HepG2 (cell line): Measurements from ENCODE around the gene HIF1AN. TPM values are rescaled to one million over a fixed set of nuclear protein-coding genes. Genes with fewer than 3 reads are reported as not detected.
A peak's percentile ranks its signal among the peaks of the same experiment; 100 is the strongest.

Experiments
- CBX2 ChIP-seq, 2 experiments: fragments of 200-600 bp in 1 of 2; sonication (generic); formaldehyde crosslinking in 1 of 2; IDR thresholded peaks; 2 replicates each; pipeline versions ENCODE4 v1.7.0 to v1.8.1; 2018 to 2022; ENCODE audit warnings: low read depth in 2 of 2, low read length in 1 of 2, mild to moderate bottlenecking in 1 of 2, missing genetic modification reagents in 1 of 2
- CBX5 ChIP-seq: sonication (generic); formaldehyde crosslinking; IDR thresholded peaks from 2 replicates; pipeline ENCODE4 v1.4.0; 2020; ENCODE audit warnings: missing genetic modification reagents, borderline replicate concordance
- CREB3 ChIP-seq: sonication (generic); formaldehyde crosslinking; IDR thresholded peaks from 2 replicates; pipeline ENCODE4 v1.5.0; 2020; ENCODE audit warnings: missing genetic modification reagents
- KLF15 ChIP-seq: sonication (generic); formaldehyde crosslinking; IDR thresholded peaks from 2 replicates; pipeline ENCODE4 v1.8.1; 2023; ENCODE audit warnings: borderline replicate concordance, mild to moderate bottlenecking, inconsistent platforms, missing genetic modification reagents, mixed read lengths
- NCOA2 ChIP-seq: sonication (generic); formaldehyde crosslinking; IDR thresholded peaks from 2 replicates; pipeline ENCODE4 v1.8.0; 2022; ENCODE audit warnings: inconsistent platforms
- XRCC5 ChIP-seq: fragments of 200-400 bp; formaldehyde crosslinking; optimal IDR thresholded peaks from 2 replicates; pipeline ENCODE3; 2017; ENCODE audit warnings: mild to moderate bottlenecking, low read length
- ZFY ChIP-seq: sonication (generic); formaldehyde crosslinking; IDR thresholded peaks from 2 replicates; pipeline ENCODE4 v1.4.0; 2020; ENCODE audit warnings: missing genetic modification reagents
- ZNF326 ChIP-seq: sonication (generic); formaldehyde crosslinking; IDR thresholded peaks from 2 replicates; pipeline ENCODE4 v1.4.0; 2020; ENCODE audit warnings: missing genetic modification reagents, borderline replicate concordance
- ZNF460 ChIP-seq: sonication (generic); formaldehyde crosslinking; IDR thresholded peaks from 2 replicates; pipeline ENCODE4 v1.5.1; 2020; ENCODE audit warnings: missing genetic modification reagents, mild to moderate bottlenecking, borderline replicate concordance
- ZNF564 ChIP-seq: sonication (generic); formaldehyde crosslinking; IDR thresholded peaks from 2 replicates; pipeline ENCODE4 v1.8.1; 2023; ENCODE audit warnings: mild to moderate bottlenecking, missing genetic modification reagents
- ZNF577 ChIP-seq: sonication (generic); formaldehyde crosslinking; IDR thresholded peaks from 2 replicates; pipeline ENCODE4 v1.4.0; 2020; ENCODE audit warnings: mild to moderate bottlenecking, low read depth, missing genetic modification reagents, borderline replicate concordance
- ZNF768 ChIP-seq: sonication (generic); formaldehyde crosslinking; IDR thresholded peaks from 2 replicates; pipeline ENCODE4 v1.4.0; 2020; ENCODE audit warnings: missing genetic modification reagents
- polyA plus RNA-seq, 8 experiments: library from polyadenylated mRNA; depleted of rRNA in 3 of 8; stranded (reverse) in 7 of 8; unstranded in 1 of 8; fragments of >200 nt; fragmentation: Illumina TruSeq in 4 of 8; extraction: Trizol in 4 of 8; gene quantifications; 2 replicates each; pipeline versions ENCODE4 v1.2.1 to v1.2.3, GENCODE V29; 2011 to 2016; ENCODE audit warnings: low read depth in 4 of 8, missing spikeins in 1 of 8, mixed read lengths in 1 of 8; ENCODE audit not compliant: insufficient read depth in 1 of 8
- total RNA-seq, 5 experiments: library from RNA; depleted of rRNA; stranded (reverse); fragments of >200 nt; fragmentation: Illumina TruSeq; extraction: Trizol; gene quantifications; 2 replicates each; pipeline ENCODE4 v1.2.3, GENCODE V29; 2016; ENCODE audit warnings: low read depth in 1 of 5
- TF ChIP-seq, protein P1 (sequence below): sonication (generic); formaldehyde crosslinking; IDR thresholded peaks from 2 replicates; pipeline ENCODE4 v1.4.0; 2020; ENCODE audit warnings: mild to moderate bottlenecking, missing genetic modification reagents
- TF ChIP-seq, protein P2 (sequence below), 2 experiments: sonication (generic) in 1 of 2; formaldehyde crosslinking in 1 of 2; IDR thresholded peaks; 2 replicates each; pipeline versions ENCODE4 v1.4.0 to v1.6.1; 2018 to 2020; ENCODE audit warnings: missing genetic modification reagents in 2 of 2, borderline replicate concordance in 1 of 2, low read depth in 1 of 2, mild to moderate bottlenecking in 1 of 2, missing biosample characterization in 1 of 2
- TF ChIP-seq, protein P3 (sequence below): IDR thresholded peaks from 2 replicates; pipeline ENCODE4 v1.4.0; 2020; ENCODE audit warnings: mild to moderate bottlenecking, missing genetic modification reagents

Gene HIF1AN
- total and polyA plus RNA-seq, 2 of the 13 experiments (the other 11 are each of a cell fraction or from before 2014, with no cell fraction given) = 8.6 to 10.7 TPM

GRCh38 chr10:100562008-100562672 lies 26.4 kb downstream of the HIF1AN start (continued):
- TF ChIP-seq CREB3 (CRISPR knock-in tag) = no peak
- peak; percentile 43; the same call in 1 of the 2 replicates for TF ChIP-seq ZNF768 (CRISPR knock-in tag)
- TF ChIP-seq KLF15 (CRISPR knock-in tag) = no peak
- no peak for TF ChIP-seq ZNF577 (CRISPR knock-in tag)
- TF ChIP-seq CBX5 (CRISPR knock-in tag) = no peak
- TF ChIP-seq, protein P1, sequence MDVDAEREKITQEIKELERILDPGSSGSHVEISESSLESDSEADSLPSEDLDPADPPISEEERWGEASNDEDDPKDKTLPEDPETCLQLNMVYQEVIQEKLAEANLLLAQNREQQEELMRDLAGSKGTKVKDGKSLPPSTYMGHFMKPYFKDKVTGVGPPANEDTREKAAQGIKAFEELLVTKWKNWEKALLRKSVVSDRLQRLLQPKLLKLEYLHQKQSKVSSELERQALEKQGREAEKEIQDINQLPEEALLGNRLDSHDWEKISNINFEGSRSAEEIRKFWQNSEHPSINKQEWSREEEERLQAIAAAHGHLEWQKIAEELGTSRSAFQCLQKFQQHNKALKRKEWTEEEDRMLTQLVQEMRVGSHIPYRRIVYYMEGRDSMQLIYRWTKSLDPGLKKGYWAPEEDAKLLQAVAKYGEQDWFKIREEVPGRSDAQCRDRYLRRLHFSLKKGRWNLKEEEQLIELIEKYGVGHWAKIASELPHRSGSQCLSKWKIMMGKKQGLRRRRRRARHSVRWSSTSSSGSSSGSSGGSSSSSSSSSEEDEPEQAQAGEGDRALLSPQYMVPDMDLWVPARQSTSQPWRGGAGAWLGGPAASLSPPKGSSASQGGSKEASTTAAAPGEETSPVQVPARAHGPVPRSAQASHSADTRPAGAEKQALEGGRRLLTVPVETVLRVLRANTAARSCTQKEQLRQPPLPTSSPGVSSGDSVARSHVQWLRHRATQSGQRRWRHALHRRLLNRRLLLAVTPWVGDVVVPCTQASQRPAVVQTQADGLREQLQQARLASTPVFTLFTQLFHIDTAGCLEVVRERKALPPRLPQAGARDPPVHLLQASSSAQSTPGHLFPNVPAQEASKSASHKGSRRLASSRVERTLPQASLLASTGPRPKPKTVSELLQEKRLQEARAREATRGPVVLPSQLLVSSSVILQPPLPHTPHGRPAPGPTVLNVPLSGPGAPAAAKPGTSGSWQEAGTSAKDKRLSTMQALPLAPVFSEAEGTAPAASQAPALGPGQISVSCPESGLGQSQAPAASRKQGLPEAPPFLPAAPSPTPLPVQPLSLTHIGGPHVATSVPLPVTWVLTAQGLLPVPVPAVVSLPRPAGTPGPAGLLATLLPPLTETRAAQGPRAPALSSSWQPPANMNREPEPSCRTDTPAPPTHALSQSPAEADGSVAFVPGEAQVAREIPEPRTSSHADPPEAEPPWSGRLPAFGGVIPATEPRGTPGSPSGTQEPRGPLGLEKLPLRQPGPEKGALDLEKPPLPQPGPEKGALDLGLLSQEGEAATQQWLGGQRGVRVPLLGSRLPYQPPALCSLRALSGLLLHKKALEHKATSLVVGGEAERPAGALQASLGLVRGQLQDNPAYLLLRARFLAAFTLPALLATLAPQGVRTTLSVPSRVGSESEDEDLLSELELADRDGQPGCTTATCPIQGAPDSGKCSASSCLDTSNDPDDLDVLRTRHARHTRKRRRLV = no peak
- peak; percentile 73 for TF ChIP-seq XRCC5
- no peak for TF ChIP-seq ZNF460 (CRISPR knock-in tag)
- TF ChIP-seq NCOA2 (CRISPR knock-in tag) = no peak
- TF ChIP-seq ZFY (CRISPR knock-in tag) = no peak
- TF ChIP-seq CBX2 (IDR thresholded peaks at IDR 0.05; ENCODE audit: low read depth, low read length) = no peak
- TF ChIP-seq CBX2 (CRISPR knock-in tag; IDR thresholded peaks at IDR 0.05; ENCODE audit: low read depth) = no peak
- TF ChIP-seq ZNF326 = no peak
- TF ChIP-seq, protein P2, sequence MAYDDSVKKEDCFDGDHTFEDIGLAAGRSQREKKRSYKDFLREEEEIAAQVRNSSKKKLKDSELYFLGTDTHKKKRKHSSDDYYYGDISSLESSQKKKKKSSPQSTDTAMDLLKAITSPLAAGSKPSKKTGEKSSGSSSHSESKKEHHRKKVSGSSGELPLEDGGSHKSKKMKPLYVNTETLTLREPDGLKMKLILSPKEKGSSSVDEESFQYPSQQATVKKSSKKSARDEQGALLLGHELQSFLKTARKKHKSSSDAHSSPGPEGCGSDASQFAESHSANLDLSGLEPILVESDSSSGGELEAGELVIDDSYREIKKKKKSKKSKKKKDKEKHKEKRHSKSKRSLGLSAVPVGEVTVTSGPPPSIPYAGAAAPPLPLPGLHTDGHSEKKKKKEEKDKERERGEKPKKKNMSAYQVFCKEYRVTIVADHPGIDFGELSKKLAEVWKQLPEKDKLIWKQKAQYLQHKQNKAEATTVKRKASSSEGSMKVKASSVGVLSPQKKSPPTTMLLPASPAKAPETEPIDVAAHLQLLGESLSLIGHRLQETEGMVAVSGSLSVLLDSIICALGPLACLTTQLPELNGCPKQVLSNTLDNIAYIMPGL (CRISPR knock-in tag; IDR thresholded peaks at IDR 0.05; ENCODE audit: borderline replicate concordance in 1 of 2, low read depth in 1 of 2) = peak; percentile 66 to 74
- TF ChIP-seq, protein P3, sequence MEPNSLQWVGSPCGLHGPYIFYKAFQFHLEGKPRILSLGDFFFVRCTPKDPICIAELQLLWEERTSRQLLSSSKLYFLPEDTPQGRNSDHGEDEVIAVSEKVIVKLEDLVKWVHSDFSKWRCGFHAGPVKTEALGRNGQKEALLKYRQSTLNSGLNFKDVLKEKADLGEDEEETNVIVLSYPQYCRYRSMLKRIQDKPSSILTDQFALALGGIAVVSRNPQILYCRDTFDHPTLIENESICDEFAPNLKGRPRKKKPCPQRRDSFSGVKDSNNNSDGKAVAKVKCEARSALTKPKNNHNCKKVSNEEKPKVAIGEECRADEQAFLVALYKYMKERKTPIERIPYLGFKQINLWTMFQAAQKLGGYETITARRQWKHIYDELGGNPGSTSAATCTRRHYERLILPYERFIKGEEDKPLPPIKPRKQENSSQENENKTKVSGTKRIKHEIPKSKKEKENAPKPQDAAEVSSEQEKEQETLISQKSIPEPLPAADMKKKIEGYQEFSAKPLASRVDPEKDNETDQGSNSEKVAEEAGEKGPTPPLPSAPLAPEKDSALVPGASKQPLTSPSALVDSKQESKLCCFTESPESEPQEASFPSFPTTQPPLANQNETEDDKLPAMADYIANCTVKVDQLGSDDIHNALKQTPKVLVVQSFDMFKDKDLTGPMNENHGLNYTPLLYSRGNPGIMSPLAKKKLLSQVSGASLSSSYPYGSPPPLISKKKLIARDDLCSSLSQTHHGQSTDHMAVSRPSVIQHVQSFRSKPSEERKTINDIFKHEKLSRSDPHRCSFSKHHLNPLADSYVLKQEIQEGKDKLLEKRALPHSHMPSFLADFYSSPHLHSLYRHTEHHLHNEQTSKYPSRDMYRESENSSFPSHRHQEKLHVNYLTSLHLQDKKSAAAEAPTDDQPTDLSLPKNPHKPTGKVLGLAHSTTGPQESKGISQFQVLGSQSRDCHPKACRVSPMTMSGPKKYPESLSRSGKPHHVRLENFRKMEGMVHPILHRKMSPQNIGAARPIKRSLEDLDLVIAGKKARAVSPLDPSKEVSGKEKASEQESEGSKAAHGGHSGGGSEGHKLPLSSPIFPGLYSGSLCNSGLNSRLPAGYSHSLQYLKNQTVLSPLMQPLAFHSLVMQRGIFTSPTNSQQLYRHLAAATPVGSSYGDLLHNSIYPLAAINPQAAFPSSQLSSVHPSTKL (CRISPR knock-in tag) = no peak
- no peak for TF ChIP-seq ZNF564
